Measurements from ENCODE around the gene BUB3.

DNA sequence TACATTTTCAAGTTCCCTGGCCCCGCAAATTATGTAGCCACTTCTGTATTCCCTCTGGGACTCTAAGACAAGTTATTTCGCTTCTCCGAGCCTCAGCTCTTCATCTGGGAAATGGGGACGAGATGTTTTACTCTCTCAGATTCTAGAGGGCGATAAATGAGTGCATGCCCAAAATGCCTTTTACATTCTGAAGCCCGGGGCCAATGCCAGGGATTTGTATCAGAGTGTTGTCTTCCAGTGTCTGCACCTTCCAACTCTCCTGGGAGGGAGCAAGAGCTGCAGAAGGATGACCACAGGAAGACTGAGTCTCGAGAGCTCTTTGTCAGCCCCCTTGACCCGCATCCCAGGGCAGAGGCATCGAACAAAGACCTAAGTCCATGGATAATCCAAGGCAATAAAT lies 39.9 kb downstream of the BUB3 start:
- TF ChIP-seq, protein P1, sequence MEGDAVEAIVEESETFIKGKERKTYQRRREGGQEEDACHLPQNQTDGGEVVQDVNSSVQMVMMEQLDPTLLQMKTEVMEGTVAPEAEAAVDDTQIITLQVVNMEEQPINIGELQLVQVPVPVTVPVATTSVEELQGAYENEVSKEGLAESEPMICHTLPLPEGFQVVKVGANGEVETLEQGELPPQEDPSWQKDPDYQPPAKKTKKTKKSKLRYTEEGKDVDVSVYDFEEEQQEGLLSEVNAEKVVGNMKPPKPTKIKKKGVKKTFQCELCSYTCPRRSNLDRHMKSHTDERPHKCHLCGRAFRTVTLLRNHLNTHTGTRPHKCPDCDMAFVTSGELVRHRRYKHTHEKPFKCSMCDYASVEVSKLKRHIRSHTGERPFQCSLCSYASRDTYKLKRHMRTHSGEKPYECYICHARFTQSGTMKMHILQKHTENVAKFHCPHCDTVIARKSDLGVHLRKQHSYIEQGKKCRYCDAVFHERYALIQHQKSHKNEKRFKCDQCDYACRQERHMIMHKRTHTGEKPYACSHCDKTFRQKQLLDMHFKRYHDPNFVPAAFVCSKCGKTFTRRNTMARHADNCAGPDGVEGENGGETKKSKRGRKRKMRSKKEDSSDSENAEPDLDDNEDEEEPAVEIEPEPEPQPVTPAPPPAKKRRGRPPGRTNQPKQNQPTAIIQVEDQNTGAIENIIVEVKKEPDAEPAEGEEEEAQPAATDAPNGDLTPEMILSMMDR (IDR thresholded peaks at IDR 0.05) = no peak
- TF ChIP-seq EZH2phosphoT487 (IDR thresholded peaks at IDR 0.05) = no peak

All from neural progenitor cell (in vitro differentiated cells).